Hepatocyte (in vitro differentiated cells): ENCODE measurements around the gene GCG.

Source experiments
- CTCF ChIP-seq: fragments of 200-600 bp; sonication (generic); IDR thresholded peaks from 2 replicates; pipeline ENCODE4 v1.5.1; 2016; ENCODE audit warnings: antibody characterized with exemption, mild to moderate bottlenecking; ENCODE audit not compliant: poor library complexity
- EZH2 ChIP-seq: fragments of 200-600 bp; sonication (generic); IDR thresholded peaks from 2 replicates; pipeline ENCODE4 v1.6.1; 2016; ENCODE audit warnings: antibody characterized with exemption, mild to moderate bottlenecking, borderline replicate concordance
- EZH2phosphoT487 ChIP-seq: fragments of 200-600 bp; sonication (generic); IDR thresholded peaks from one replicate; pipeline ENCODE4 v1.6.1; 2018; ENCODE audit warnings: antibody characterized with exemption, mild to moderate bottlenecking, low read depth, moderate library complexity; ENCODE audit not compliant: unreplicated experiment, severe bottlenecking

- no peak for TF ChIP-seq CTCF
- no peak for TF ChIP-seq EZH2phosphoT487
- TF ChIP-seq EZH2, result no peak
These were observed 3.1 kb downstream of the GCG start for GRCh38 chr2:162148956-162149355.
